Liver (tissue), 9 donors: ENCODE measurements around the gene ALCAM. TPM values are rescaled to one million over a fixed set of nuclear protein-coding genes. Genes with fewer than 3 reads are reported as not detected.

Experiments used
- DNase-seq: peaks from one replicate; pipeline ENCODE4 v3.0.0-alpha.2; 2017; ENCODE audit warnings: low spot score
- H3K27ac ChIP-seq, 2 donors: one replicate each; pipeline ENCODE4 v1.7.0; 2013; ENCODE audit warnings: inconsistent platforms in 2 of 2, low read length in 2 of 2, control low read depth in 1 of 2, low read depth in 1 of 2, mild to moderate bottlenecking in 1 of 2
- H3K27me3 ChIP-seq, 4 donors: one replicate each; pipeline versions ENCODE4 v1.6.1 to v1.7.0; 2013; ENCODE audit warnings: low read length in 3 of 4, inconsistent platforms in 1 of 4, mild to moderate bottlenecking in 1 of 4, moderate library complexity in 1 of 4; ENCODE audit not compliant: control insufficient read depth in 4 of 4, insufficient read depth in 4 of 4
- H3K36me3 ChIP-seq, 4 donors: one replicate each; pipeline versions ENCODE4 v1.6.1 to v1.7.0; 2013; ENCODE audit warnings: low read length in 3 of 4, mild to moderate bottlenecking in 3 of 4, low read depth in 1 of 4, moderate library complexity in 1 of 4; ENCODE audit not compliant: control insufficient read depth in 4 of 4, insufficient read depth in 3 of 4
- H3K4me1 ChIP-seq, 4 donors: one replicate each; pipeline versions ENCODE4 v1.6.1 to v1.7.0; 2013; ENCODE audit warnings: low read length in 3 of 4, mild to moderate bottlenecking in 3 of 4, moderate library complexity in 1 of 4; ENCODE audit not compliant: control insufficient read depth in 4 of 4, insufficient read depth in 4 of 4
- H3K4me3 ChIP-seq, 3 donors: one replicate each; pipeline versions ENCODE4 v1.6.1 to v1.7.0; 2013; ENCODE audit warnings: low read length in 3 of 3, control low read depth in 1 of 3, low read depth in 1 of 3, mild to moderate bottlenecking in 1 of 3
- H3K9ac ChIP-seq, 2 donors: one replicate each; pipeline ENCODE4 v1.7.0; 2013; ENCODE audit warnings: low read length in 2 of 2, mild to moderate bottlenecking in 2 of 2, moderate library complexity in 2 of 2, control low read depth in 1 of 2, low read depth in 1 of 2
- H3K9me3 ChIP-seq, 4 donors: one replicate each; pipeline versions ENCODE4 v1.6.1 to v1.7.0; 2013; ENCODE audit warnings: low read length in 3 of 4; ENCODE audit not compliant: control insufficient read depth in 4 of 4
- EGR1 ChIP-seq, 2 donors: IDR thresholded peaks; 2 replicates each; pipeline ENCODE4 v1.6.1; 2016 to 2018; ENCODE audit warnings: antibody characterized with exemption in 2 of 2, low read depth in 2 of 2
- FOXA1 ChIP-seq: IDR thresholded peaks from 2 replicates; pipeline ENCODE4 v1.6.1; 2016; ENCODE audit warnings: antibody characterized with exemption
- FOXA2 ChIP-seq: IDR thresholded peaks from 2 replicates; pipeline ENCODE4 v1.6.1; 2016; ENCODE audit warnings: antibody characterized with exemption
- GABPA ChIP-seq, 2 donors: IDR thresholded peaks in 1 of 2; conservative IDR thresholded peaks in 1 of 2; 2 replicates each; pipeline ENCODE4 v1.6.1; 2016; ENCODE audit warnings: antibody characterized with exemption in 2 of 2, mild to moderate bottlenecking in 1 of 2, moderate library complexity in 1 of 2
- HNF4A ChIP-seq, 2 donors: conservative IDR thresholded peaks; 2 replicates each; pipeline ENCODE4 v1.6.1; 2016; ENCODE audit warnings: antibody characterized with exemption in 2 of 2, mild to moderate bottlenecking in 2 of 2
- HNF4G ChIP-seq: IDR thresholded peaks from 2 replicates; pipeline ENCODE4 v1.6.1; 2016; ENCODE audit warnings: antibody characterized with exemption
- JUND ChIP-seq, 2 donors: IDR thresholded peaks; 2 replicates each; pipeline ENCODE4 v1.6.1; 2016; ENCODE audit warnings: antibody characterized with exemption in 2 of 2
- NR2F2 ChIP-seq: IDR thresholded peaks from 2 replicates; pipeline ENCODE4 v1.6.1; 2016; ENCODE audit warnings: antibody characterized with exemption
- RAD21 ChIP-seq, 2 donors: IDR thresholded peaks; 2 replicates each; pipeline ENCODE4 v1.6.1; 2016; ENCODE audit warnings: antibody characterized with exemption in 2 of 2, mild to moderate bottlenecking in 2 of 2
- RXRA ChIP-seq, 2 donors: IDR thresholded peaks; 2 replicates each; pipeline ENCODE4 v1.6.1; 2017 to 2018; ENCODE audit warnings: antibody characterized with exemption in 2 of 2, mild to moderate bottlenecking in 1 of 2
- SP1 ChIP-seq: IDR thresholded peaks from 2 replicates; pipeline ENCODE4 v1.6.1; 2018; ENCODE audit warnings: antibody characterized with exemption, mild to moderate bottlenecking
- TAF1 ChIP-seq: conservative IDR thresholded peaks from 2 replicates; pipeline ENCODE4 v1.6.1; 2016; ENCODE audit warnings: antibody characterized with exemption, mild to moderate bottlenecking
- YY1 ChIP-seq: IDR thresholded peaks from 2 replicates; pipeline ENCODE4 v1.6.1; 2016; ENCODE audit warnings: antibody characterized with exemption, mild to moderate bottlenecking
- WGBS: extraction: QIAGEN DNeasy Blood & Tissue Kit; methylation state at CpG from one replicate; pipeline ENCODE4 v1.1.7; 2013; 5-methylcytosine and 5-hydroxymethylcytosine counted together
- polyA plus RNA-seq, 2 donors: library from polyadenylated mRNA; stranded (reverse) in 1 of 2; unstranded in 1 of 2; fragments of 200-250 nt in 1 of 2; fragments of >200 nt in 1 of 2; fragmentation: Nextera tagmentation in 1 of 2; extraction: Ambion mirVana in 1 of 2; gene quantifications; one replicate each; pipeline versions ENCODE4 v1.2.1 to v1.2.3, GENCODE V29; 2013 to 2015
- total RNA-seq, 2 donors: library from RNA; depleted of rRNA; stranded (reverse); fragments of >200 nt; gene quantifications; one replicate each; pipeline ENCODE4 v1.2.3, GENCODE V29; 2014
- TF ChIP-seq, protein P1 (sequence below): IDR thresholded peaks from 2 replicates; pipeline ENCODE4 v1.6.1; 2016; ENCODE audit warnings: antibody characterized with exemption
- TF ChIP-seq, protein P2 (sequence below): IDR thresholded peaks from 2 replicates; pipeline ENCODE4 v1.6.1; 2016; ENCODE audit warnings: antibody characterized with exemption, mild to moderate bottlenecking
- TF ChIP-seq, protein P3 (sequence below): fragments of 150-350 bp; IDR thresholded peaks from 2 replicates; pipeline ENCODE4 v1.5.1; 2017; ENCODE audit warnings: improper control_type of control experiment, low read depth, low read length; ENCODE audit not compliant: missing input control
- TF ChIP-seq, protein P4 (sequence below): IDR thresholded peaks from 2 replicates; pipeline ENCODE4 v1.6.1; 2016; ENCODE audit warnings: antibody characterized with exemption
- TF ChIP-seq, protein P5 (sequence below): IDR thresholded peaks from 2 replicates; pipeline ENCODE4 v1.6.1; 2016; ENCODE audit warnings: antibody characterized with exemption
- donor health status: healthy.
- donor health status: healthy.
- donor health status: healthy.
- donor health status: healthy.
- donor health status: healthy.

ALCAM gene
- total and polyA plus RNA-seq, 4 donors, result 14.2 to 62.0 (median 32.3) TPM

DNA sequence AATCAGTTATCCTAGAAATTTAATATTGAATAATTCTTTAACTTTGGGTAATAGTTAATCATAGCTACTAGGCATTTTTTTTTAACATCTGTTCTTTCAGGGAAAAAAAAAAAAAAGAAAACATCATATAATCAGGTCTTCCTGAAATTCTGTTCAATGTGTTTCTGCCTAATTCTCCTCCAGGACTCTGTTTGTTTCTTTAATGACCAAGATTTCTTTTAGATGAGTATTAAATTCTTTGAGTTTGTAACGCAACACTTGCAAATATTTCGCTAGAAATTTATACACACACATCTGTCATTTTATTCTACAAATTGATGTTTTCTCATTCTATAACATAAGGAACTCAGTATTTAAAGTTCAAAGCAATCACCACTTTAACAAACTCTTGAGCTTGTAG lies 56.7 kb downstream of the ALCAM start:
- DNase-seq, result no peak
- 94% methylated on average over 2 of the region's 2 CpGs for WGBS
- Histone ChIP-seq H3K4me1 (peaks cover 0 to 14% (median under 1%) of the 10 kb centered on the region in 4 donors), H3K9ac (no peak overlapping the region), H3K4me3 (no peak overlapping the region), H3K9me3 (no peaks in the 10 kb centered on the region), H3K27me3 (no peaks in the 10 kb centered on the region), H3K27ac (no peak overlapping the region), H3K36me3 (no peaks in the 10 kb centered on the region)
- TF ChIP-seq, protein P1, sequence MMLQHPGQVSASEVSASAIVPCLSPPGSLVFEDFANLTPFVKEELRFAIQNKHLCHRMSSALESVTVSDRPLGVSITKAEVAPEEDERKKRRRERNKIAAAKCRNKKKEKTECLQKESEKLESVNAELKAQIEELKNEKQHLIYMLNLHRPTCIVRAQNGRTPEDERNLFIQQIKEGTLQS, result no peak
- TF ChIP-seq, protein P2, sequence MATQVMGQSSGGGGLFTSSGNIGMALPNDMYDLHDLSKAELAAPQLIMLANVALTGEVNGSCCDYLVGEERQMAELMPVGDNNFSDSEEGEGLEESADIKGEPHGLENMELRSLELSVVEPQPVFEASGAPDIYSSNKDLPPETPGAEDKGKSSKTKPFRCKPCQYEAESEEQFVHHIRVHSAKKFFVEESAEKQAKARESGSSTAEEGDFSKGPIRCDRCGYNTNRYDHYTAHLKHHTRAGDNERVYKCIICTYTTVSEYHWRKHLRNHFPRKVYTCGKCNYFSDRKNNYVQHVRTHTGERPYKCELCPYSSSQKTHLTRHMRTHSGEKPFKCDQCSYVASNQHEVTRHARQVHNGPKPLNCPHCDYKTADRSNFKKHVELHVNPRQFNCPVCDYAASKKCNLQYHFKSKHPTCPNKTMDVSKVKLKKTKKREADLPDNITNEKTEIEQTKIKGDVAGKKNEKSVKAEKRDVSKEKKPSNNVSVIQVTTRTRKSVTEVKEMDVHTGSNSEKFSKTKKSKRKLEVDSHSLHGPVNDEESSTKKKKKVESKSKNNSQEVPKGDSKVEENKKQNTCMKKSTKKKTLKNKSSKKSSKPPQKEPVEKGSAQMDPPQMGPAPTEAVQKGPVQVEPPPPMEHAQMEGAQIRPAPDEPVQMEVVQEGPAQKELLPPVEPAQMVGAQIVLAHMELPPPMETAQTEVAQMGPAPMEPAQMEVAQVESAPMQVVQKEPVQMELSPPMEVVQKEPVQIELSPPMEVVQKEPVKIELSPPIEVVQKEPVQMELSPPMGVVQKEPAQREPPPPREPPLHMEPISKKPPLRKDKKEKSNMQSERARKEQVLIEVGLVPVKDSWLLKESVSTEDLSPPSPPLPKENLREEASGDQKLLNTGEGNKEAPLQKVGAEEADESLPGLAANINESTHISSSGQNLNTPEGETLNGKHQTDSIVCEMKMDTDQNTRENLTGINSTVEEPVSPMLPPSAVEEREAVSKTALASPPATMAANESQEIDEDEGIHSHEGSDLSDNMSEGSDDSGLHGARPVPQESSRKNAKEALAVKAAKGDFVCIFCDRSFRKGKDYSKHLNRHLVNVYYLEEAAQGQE, result no peak
- TF ChIP-seq RXRA (IDR thresholded peaks at IDR 0.05), result no peak
- TF ChIP-seq HNF4A (conservative IDR thresholded peaks at IDR 0.05), result no peak
- TF ChIP-seq, protein P3, sequence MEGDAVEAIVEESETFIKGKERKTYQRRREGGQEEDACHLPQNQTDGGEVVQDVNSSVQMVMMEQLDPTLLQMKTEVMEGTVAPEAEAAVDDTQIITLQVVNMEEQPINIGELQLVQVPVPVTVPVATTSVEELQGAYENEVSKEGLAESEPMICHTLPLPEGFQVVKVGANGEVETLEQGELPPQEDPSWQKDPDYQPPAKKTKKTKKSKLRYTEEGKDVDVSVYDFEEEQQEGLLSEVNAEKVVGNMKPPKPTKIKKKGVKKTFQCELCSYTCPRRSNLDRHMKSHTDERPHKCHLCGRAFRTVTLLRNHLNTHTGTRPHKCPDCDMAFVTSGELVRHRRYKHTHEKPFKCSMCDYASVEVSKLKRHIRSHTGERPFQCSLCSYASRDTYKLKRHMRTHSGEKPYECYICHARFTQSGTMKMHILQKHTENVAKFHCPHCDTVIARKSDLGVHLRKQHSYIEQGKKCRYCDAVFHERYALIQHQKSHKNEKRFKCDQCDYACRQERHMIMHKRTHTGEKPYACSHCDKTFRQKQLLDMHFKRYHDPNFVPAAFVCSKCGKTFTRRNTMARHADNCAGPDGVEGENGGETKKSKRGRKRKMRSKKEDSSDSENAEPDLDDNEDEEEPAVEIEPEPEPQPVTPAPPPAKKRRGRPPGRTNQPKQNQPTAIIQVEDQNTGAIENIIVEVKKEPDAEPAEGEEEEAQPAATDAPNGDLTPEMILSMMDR, result no peak
- TF ChIP-seq YY1, result no peak
- TF ChIP-seq JUND (IDR thresholded peaks at IDR 0.05), result no peak
- TF ChIP-seq GABPA (IDR thresholded peaks at IDR 0.05 in 1 of 2, conservative IDR thresholded peaks at IDR 0.05 in 1 of 2), result no peak
- TF ChIP-seq NR2F2, result no peak
- TF ChIP-seq EGR1 (IDR thresholded peaks at IDR 0.05; ENCODE audit: low read depth in 2 of 2), result no peak
- no peak for TF ChIP-seq SP1
- TF ChIP-seq, protein P4, sequence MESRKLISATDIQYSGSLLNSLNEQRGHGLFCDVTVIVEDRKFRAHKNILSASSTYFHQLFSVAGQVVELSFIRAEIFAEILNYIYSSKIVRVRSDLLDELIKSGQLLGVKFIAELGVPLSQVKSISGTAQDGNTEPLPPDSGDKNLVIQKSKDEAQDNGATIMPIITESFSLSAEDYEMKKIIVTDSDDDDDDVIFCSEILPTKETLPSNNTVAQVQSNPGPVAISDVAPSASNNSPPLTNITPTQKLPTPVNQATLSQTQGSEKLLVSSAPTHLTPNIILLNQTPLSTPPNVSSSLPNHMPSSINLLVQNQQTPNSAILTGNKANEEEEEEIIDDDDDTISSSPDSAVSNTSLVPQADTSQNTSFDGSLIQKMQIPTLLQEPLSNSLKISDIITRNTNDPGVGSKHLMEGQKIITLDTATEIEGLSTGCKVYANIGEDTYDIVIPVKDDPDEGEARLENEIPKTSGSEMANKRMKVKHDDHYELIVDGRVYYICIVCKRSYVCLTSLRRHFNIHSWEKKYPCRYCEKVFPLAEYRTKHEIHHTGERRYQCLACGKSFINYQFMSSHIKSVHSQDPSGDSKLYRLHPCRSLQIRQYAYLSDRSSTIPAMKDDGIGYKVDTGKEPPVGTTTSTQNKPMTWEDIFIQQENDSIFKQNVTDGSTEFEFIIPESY, result no peak
- no peak for TF ChIP-seq HNF4G
- no peak for TF ChIP-seq FOXA1
- no peak for TF ChIP-seq FOXA2
- no peak for TF ChIP-seq RAD21 (IDR thresholded peaks at IDR 0.05)
- TF ChIP-seq TAF1, result no peak
- TF ChIP-seq, protein P5, sequence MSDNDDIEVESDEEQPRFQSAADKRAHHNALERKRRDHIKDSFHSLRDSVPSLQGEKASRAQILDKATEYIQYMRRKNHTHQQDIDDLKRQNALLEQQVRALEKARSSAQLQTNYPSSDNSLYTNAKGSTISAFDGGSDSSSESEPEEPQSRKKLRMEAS, result no peak
